NCI-H1092 (cell line): Measurements from ENCODE around the gene OR2V2.
"Not testable (repeated sequence)": the region's sequence is repeated elsewhere in the genome, so short reads cannot be mapped to it uniquely, and the experiment has no call there.

Source experiments
- DNase-seq: peaks from one replicate; lab custom pipeline; 2025; lab: John Stamatoyannopoulos, UW

Gene OR2V2

GRCh38 chr5:181114844-181115778, 32.3 kb upstream of the OR2V2 start:
- DNase-seq: no peak

GRCh38 chr5:181118369-181118768, 29.0 kb upstream of the OR2V2 start:
- no peak for DNase-seq

- no peak for DNase-seq
Measured at GRCh38 chr5:181119105-181119504, 28.3 kb upstream of the OR2V2 start.

- no peak for DNase-seq
Measured at GRCh38 chr5:181120306-181120705, 27.1 kb upstream of the OR2V2 start.

- no peak for DNase-seq
Measured at GRCh38 chr5:181120761-181121160, 26.6 kb upstream of the OR2V2 start.

GRCh38 chr5:181121675-181122561, 25.5 kb upstream of the OR2V2 start:
- no peak for DNase-seq

GRCh38 chr5:181124526-181124925, 22.9 kb upstream of the OR2V2 start:
- no peak for DNase-seq

- no peak for DNase-seq
Measured at GRCh38 chr5:181126841-181127240, 20.5 kb upstream of the OR2V2 start.

GRCh38 chr5:181127456-181127855, 19.9 kb upstream of the OR2V2 start:
- DNase-seq: no peak

- DNase-seq: no peak
Measured at GRCh38 chr5:181127907-181128626, 19.3 kb upstream of the OR2V2 start.

GRCh38 chr5:181129601-181130000, 17.8 kb upstream of the OR2V2 start:
- no peak for DNase-seq

- DNase-seq: not testable (repeated sequence)
Measured at GRCh38 chr5:181130081-181130480, 17.3 kb upstream of the OR2V2 start.

GRCh38 chr5:181130832-181131496, 16.4 kb upstream of the OR2V2 start, which contains the start of gene OR2V1:
TSS of gene OR2V1 (minus strand) at chr5:181131169. CDS start at chr5:181125304, 5,865 bp downstream.
- no peak for DNase-seq

- no peak for DNase-seq
Measured at GRCh38 chr5:181131514-181131913, 15.9 kb upstream of the OR2V2 start.

GRCh38 chr5:181133083-181133482, 14.3 kb upstream of the OR2V2 start:
- no peak for DNase-seq

- no peak for DNase-seq
Measured at GRCh38 chr5:181133610-181134231, 13.7 kb upstream of the OR2V2 start.

- no peak for DNase-seq
Measured at GRCh38 chr5:181134259-181134658, 13.1 kb upstream of the OR2V2 start.

GRCh38 chr5:181136361-181136955, 10.9 kb upstream of the OR2V2 start:
- no peak for DNase-seq

GRCh38 chr5:181138258-181138657, 9.1 kb upstream of the OR2V2 start:
- DNase-seq: no peak

- DNase-seq: no peak
Measured at GRCh38 chr5:181140766-181141165, 6.6 kb upstream of the OR2V2 start.

- DNase-seq: no peak
Measured at GRCh38 chr5:181142054-181142453, 5.3 kb upstream of the OR2V2 start.
